ENCODE data around the gene NR3C2.

DNA sequence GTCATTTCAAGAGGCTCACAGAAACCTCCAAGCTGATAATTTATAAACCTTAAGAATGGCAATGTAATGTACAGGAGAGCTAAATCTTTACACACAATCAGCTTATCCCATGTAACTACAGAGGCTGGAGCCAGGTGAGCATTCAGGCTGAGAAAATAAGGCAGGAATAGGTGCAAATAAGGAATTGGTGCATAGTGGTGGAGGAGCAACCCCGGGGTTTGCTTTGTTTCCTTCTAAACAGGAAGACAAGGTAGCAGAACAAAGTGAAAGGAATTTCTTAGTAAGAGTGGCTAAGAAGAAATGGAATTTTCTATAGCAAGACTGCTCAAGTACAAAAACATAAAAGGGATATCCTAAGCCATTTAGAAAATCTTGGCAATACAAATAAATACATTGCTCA lies 82.4 kb downstream of the NR3C2 start:
- TF ChIP-seq POLR2A (IDR thresholded peaks at IDR 0.05; ENCODE audit: low read depth, low read length) (no peak), TAF1 (IDR thresholded peaks at IDR 0.05; ENCODE audit: low read depth, low read length) (no peak), POLR2AphosphoS5 (IDR thresholded peaks at IDR 0.05; ENCODE audit: low read depth, low read length) (no peak), SPI1 (IDR thresholded peaks at IDR 0.05; ENCODE audit: low read depth, low read length) (no peak), PAX5 (IDR thresholded peaks at IDR 0.05; ENCODE audit: insufficient read depth, low read length, severe bottlenecking) (no peak)
